ENCODE results near the gene ALPK1.

Gene ALPK1

DNA sequence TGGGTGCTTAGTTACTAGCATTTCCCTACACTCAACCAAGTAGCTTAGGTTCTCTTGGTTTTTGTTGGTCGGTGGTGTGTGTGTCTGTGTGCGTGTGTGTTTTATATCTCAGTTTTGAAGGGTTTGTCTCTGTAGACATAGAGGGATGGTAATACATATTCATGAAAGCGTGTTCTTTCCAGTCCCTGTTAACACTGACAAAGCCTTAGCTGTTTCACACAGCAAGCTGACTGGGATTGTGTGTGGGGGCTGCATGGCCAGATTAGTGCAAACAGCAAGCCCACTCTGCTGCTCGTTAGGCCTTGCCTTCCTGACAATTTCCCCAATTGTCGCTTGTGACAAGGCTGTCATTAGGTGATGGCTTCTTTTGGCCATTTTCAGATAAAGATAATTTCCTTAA is 43.9 kb downstream of the ALPK1 start:
- DNase-seq (ENCODE audit: low read depth), result no peak
- in situ Hi-C loops (cut with HindIII; ENCODE audit: low sequenced_read_pairs), result loop anchor here (25.0 kb wide), 1 partner anchor 221 kb away; no protein-coding TSS in a partner anchor
- no peak overlapping the region for H3K4me3 ChIP-seq (ENCODE audit: low read depth, low read length)
- no peak for TF ChIP-seq CTCF (IDR thresholded peaks at IDR 0.05; ENCODE audit: low read depth, low read length, missing control alignments)

DNA sequence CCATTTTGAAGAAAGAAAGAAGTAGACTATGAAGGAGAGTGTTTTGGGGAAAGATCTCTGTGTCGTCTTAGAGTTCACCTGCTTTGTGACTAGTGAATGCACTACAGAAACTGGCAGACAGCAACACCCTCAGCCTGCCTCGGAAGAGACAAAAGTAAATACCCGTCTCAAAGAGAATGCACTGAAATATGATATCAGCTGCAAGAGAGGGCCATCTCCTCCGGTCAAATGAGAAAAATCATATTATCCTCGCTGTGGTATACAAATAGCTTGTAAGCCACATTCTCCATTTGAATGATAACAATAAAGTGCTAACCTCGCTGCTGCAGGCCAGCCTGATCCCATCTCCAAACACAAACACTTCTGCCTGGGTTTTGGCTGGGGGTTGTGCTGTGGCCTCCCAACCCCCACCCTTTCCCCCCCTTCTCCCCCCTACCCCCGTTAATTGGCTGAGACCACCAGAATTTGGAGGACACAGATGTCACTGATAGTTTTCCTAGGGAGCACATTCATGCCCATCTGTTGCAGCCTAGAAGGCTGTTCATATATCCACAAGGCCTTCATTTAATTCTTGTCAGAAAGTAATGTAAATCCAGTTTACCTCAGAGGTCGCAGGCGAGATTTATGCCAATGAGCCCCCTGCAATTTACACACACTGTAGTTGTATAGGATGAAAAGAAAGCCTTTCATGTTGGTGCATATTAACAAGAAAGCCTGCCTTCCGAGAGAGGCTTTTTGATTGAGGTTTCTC is 46.3 kb downstream of the ALPK1 start:
- TF ChIP-seq CTCF (IDR thresholded peaks at IDR 0.05; ENCODE audit: low read depth, low read length, missing control alignments), result no peak
- in situ Hi-C loops (cut with HindIII; ENCODE audit: low sequenced_read_pairs), result loop anchor here (25.0 kb wide), 1 partner anchor 219 kb away; no protein-coding TSS in a partner anchor

DNA sequence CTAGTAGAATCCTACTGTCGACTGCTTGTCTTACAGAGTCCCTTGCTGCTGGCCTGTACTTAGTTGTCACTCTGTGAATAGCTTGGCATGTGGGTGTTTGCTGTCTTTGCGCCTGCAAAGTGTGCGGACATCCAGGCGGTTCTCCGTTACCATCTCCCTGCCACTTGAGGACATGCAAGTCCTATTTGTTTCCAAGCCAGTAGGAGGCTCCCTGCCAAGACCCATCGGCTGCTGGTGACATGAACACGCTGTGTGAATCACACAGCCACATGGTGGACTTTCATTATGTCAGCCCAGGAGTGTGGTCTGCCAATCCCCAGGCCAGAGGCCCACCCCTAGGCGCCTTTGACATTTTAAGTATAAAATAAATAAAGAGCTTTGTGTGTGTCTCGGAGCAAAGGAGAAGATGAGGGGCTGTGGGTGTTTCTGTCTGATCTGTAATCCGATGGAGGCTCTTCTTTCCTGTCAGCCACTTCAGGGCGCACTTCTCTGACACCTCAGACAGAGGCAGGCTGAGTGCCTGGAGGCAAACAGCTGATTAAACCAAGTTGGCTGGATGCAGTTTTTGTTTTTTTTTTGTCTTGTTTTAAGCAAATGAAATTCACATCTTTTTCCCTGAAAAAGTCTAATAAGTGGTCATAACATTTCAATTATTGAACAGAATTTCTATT is 51.5 kb downstream of the ALPK1 start:
- H3K4me3 ChIP-seq (ENCODE audit: low read depth, low read length), result no peak overlapping the region
- in situ Hi-C loops (cut with HindIII; ENCODE audit: low sequenced_read_pairs), result loop anchor here (25.0 kb wide), 1 partner anchor 214 kb away; no protein-coding TSS in a partner anchor
- peak; percentile 19 for TF ChIP-seq CTCF (IDR thresholded peaks at IDR 0.05; ENCODE audit: low read depth, low read length, missing control alignments)
- no peak for DNase-seq (ENCODE audit: low read depth)

More for the DNA sequence above, 46.3 kb downstream of the ALPK1 start:
- DNase-seq (ENCODE audit: low read depth), result no peak
- no peak overlapping the region for H3K4me3 ChIP-seq (ENCODE audit: low read depth, low read length)

- no peak for DNase-seq (ENCODE audit: low read depth)
- in situ Hi-C loops (cut with HindIII; ENCODE audit: low sequenced_read_pairs), result no loop called here
Measured at GRCh38 chr4:112352736-112353135, 55.6 kb downstream of the ALPK1 start.

DNA sequence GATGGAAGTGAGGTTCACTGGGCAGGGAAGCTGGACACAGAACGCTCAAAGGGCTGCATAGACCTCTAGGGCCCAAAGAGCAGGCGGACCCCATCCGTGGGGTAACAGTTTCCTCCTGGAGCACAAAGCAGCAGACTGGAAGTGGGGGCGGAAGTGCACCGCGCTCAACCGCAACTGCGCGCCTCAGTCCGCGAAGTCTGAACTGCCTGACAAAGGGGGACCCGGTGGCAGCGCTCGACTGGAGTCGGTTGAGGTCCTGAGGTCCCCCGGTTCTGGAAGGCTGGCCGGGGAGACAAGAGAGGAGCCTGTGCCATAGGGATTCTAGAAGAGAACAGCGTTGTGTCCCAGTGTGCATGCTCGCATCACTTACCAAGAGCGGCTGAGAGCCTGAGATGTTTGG is 58.5 kb downstream of the ALPK1 start:
- TF ChIP-seq CTCF (IDR thresholded peaks at IDR 0.05; ENCODE audit: low read depth, low read length, missing control alignments), result no peak
- DNase-seq (ENCODE audit: low read depth), result no peak
- no peak overlapping the region for H3K4me3 ChIP-seq (ENCODE audit: low read depth, low read length)
- in situ Hi-C loops (cut with HindIII; ENCODE audit: low sequenced_read_pairs), result no loop called here

More at GRCh38 chr4:112352736-112353135, 55.6 kb downstream of the ALPK1 start:
- TF ChIP-seq CTCF (IDR thresholded peaks at IDR 0.05; ENCODE audit: low read depth, low read length, missing control alignments), result no peak
- no peak overlapping the region for H3K4me3 ChIP-seq (ENCODE audit: low read depth, low read length)

GRCh38 chr4:112357453-112357852 is 60.3 kb downstream of the ALPK1 start:
- no peak for DNase-seq (ENCODE audit: low read depth)
- H3K4me3 ChIP-seq (ENCODE audit: low read depth, low read length), result no peak overlapping the region
- in situ Hi-C loops (cut with HindIII; ENCODE audit: low sequenced_read_pairs), result no loop called here
- no peak for TF ChIP-seq CTCF (IDR thresholded peaks at IDR 0.05; ENCODE audit: low read depth, low read length, missing control alignments)
